Erythroblast (primary cell): Measurements from ENCODE around the gene PDE4D.
A peak's percentile ranks its signal among the peaks of the same experiment; 100 is the strongest.
"Not testable (repeated sequence)": the region's sequence is repeated elsewhere in the genome, so short reads cannot be mapped to it uniquely, and the experiment has no call there.

Source experiments
- DNase-seq, 2 experiments: peaks; one replicate each; lab custom pipeline; 2025; lab: John Stamatoyannopoulos, UW
- GATA1 ChIP-seq: IDR thresholded peaks from 2 replicates; pipeline ENCODE4 v1.6.1; 2011; ENCODE audit warnings: low read depth, mild to moderate bottlenecking, control low read depth, low read length, moderate library complexity
- POLR2A ChIP-seq: IDR thresholded peaks from 2 replicates; pipeline ENCODE4 v1.6.1; 2011; ENCODE audit warnings: mild to moderate bottlenecking, low read length

Gene PDE4D

GRCh38 chr5:59807806-59808205 lies 85.7 kb downstream of the PDE4D start:
- TF ChIP-seq POLR2A: no peak
- no peak for TF ChIP-seq GATA1
- DNase-seq: no peak

GRCh38 chr5:59800347-59800893 lies 93.1 kb downstream of the PDE4D start:
- no peak for DNase-seq
- TF ChIP-seq POLR2A (no peak), GATA1 (no peak)

GRCh38 chr5:59799668-59800346 lies 93.7 kb downstream of the PDE4D start:
- peak; percentile 38 to 59 for DNase-seq
- no peak for TF ChIP-seq POLR2A
- TF ChIP-seq GATA1: no peak

- TF ChIP-seq POLR2A: no peak
- TF ChIP-seq GATA1: no peak
- DNase-seq: no peak
Measured at GRCh38 chr5:59798862-59799667, 94.5 kb downstream of the PDE4D start.

GRCh38 chr5:59795141-59795540 lies 98.4 kb downstream of the PDE4D start:
- no peak for DNase-seq
- TF ChIP-seq POLR2A (no peak), GATA1 (no peak)

- no peak for DNase-seq
- no peak for TF ChIP-seq GATA1
- no peak for TF ChIP-seq POLR2A
Measured at GRCh38 chr5:59792983-59793585, 100.4 kb downstream of the PDE4D start.

- TF ChIP-seq POLR2A (no peak), GATA1 (no peak)
- no peak for DNase-seq
Measured at GRCh38 chr5:59791617-59792016, 101.9 kb downstream of the PDE4D start.

GRCh38 chr5:59790776-59791475 lies 102.6 kb downstream of the PDE4D start:
- no peak for DNase-seq
- TF ChIP-seq GATA1 (no peak), POLR2A (no peak)

GRCh38 chr5:59790376-59790775 lies 103.2 kb downstream of the PDE4D start:
- TF ChIP-seq POLR2A (no peak), GATA1 (no peak)
- DNase-seq: no peak

- no peak for DNase-seq
- TF ChIP-seq GATA1 (no peak), POLR2A (no peak)
Measured at GRCh38 chr5:59789894-59790293, 103.6 kb downstream of the PDE4D start.

GRCh38 chr5:59789197-59789596 lies 104.3 kb downstream of the PDE4D start:
- TF ChIP-seq GATA1 (no peak), POLR2A (no peak)
- DNase-seq: no peak

- no peak for TF ChIP-seq GATA1
- no peak for TF ChIP-seq POLR2A
- no peak for DNase-seq
Measured at GRCh38 chr5:59786334-59786805, 107.2 kb downstream of the PDE4D start.

- TF ChIP-seq GATA1 (no peak), POLR2A (no peak)
- DNase-seq: no peak
Measured at GRCh38 chr5:59785676-59786333, 107.7 kb downstream of the PDE4D start.

GRCh38 chr5:59784708-59785107 lies 108.8 kb downstream of the PDE4D start:
- DNase-seq: not testable (repeated sequence)
